Measurements from ENCODE around the gene RREB1. TPM values are rescaled to one million over a fixed set of nuclear protein-coding genes. Genes with fewer than 3 reads are reported as not detected.

The RREB1 gene
- total and polyA plus RNA-seq, 12 donors: 8.0 to 79.5 (median 48.7) TPM

DNA sequence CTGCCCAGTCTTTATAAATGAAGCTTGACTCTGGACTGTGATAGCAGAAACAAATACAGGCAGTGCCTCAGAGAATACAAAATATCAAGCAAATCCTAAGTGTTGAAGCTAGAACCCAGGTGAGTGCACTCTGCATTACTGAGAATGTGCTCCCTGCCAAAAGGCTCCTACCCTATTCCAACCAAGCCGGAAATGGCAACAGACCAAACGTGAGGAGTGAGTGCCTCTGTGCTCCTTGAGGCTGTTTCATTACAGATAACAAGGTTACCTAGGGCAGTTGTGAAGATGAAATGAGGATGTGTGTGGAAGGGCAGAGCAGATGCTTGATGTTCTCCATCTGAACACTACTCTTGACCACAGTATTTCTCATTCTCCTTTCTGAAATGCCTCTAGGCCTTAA, 175.9 kb downstream of the RREB1 start:
- peaks cover 0 to 34% of the 10 kb centered on the region in 2 donors for H3K36me3 ChIP-seq (replicated peaks in 1 of 2)
- DNase-seq: no peak

DNA sequence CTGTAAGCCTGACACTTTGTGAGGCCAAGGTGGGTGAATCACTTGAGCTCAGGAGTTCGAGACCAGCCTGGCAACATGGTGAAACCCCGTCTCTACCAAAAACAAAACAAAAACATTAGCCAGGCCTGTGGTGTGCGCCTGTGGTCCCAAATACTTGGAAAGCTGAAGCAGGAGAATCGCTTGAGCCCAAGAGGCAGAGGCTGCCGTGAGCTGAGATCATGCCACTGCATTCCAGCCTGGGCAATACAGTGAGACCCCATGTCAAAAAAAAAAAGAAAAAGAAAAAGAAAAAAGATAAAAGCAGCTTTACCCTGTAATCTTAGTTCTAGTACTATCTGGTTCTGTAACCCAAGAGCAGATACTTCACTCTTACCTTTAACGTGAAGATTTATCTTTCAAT, 177.7 kb downstream of the RREB1 start:
- Histone ChIP-seq H3K9me3 (replicated peaks in 1 of 3) (no peaks in the 10 kb centered on the region), H3K27me3 (no peaks in the 10 kb centered on the region), H3K4me3 (no peak overlapping the region), H3K4me1 (replicated peaks in 1 of 2) (no peaks in the 10 kb centered on the region), H3K36me3 (replicated peaks in 1 of 2) (peaks cover 0 to 46% of the 10 kb centered on the region in 2 donors), H3K27ac (no peak overlapping the region)
- TF ChIP-seq, protein P1, sequence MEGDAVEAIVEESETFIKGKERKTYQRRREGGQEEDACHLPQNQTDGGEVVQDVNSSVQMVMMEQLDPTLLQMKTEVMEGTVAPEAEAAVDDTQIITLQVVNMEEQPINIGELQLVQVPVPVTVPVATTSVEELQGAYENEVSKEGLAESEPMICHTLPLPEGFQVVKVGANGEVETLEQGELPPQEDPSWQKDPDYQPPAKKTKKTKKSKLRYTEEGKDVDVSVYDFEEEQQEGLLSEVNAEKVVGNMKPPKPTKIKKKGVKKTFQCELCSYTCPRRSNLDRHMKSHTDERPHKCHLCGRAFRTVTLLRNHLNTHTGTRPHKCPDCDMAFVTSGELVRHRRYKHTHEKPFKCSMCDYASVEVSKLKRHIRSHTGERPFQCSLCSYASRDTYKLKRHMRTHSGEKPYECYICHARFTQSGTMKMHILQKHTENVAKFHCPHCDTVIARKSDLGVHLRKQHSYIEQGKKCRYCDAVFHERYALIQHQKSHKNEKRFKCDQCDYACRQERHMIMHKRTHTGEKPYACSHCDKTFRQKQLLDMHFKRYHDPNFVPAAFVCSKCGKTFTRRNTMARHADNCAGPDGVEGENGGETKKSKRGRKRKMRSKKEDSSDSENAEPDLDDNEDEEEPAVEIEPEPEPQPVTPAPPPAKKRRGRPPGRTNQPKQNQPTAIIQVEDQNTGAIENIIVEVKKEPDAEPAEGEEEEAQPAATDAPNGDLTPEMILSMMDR (IDR thresholded peaks at IDR 0.05): no peak
- TF ChIP-seq POLR2A (IDR thresholded peaks at IDR 0.05): no peak
- no peak for DNase-seq
- 93 to 97% (median 96%) methylated on average over 4 to 6 of the region's 6 CpGs for WGBS, 4 donors
- intact Hi-C loops (cut with DNase I): loop anchor here in 1 of 2 donors (10.0 kb wide), 1 partner anchor 329 kb away; no protein-coding TSS in a partner anchor

More for the DNA sequence above, 175.9 kb downstream of the RREB1 start:
- Histone ChIP-seq H3K9me3 (replicated peaks in 1 of 3) (no peaks in the 10 kb centered on the region), H3K27me3 (no peaks in the 10 kb centered on the region), H3K27ac (no peak overlapping the region), H3K4me1 (replicated peaks in 1 of 2) (no peaks in the 10 kb centered on the region), H3K4me3 (no peak overlapping the region)
- WGBS, 4 donors: 77 to 84% (median 79%) methylated on average over 2 of the region's 2 CpGs
- intact Hi-C loops (cut with DNase I): loop anchor here (5.0 to 10.0 kb wide), 2 partner anchors 331 to 334 kb away; no protein-coding TSS in a partner anchor
- no peak for TF ChIP-seq POLR2A (IDR thresholded peaks at IDR 0.05)
- TF ChIP-seq, protein P1 (IDR thresholded peaks at IDR 0.05): no peak

DNA sequence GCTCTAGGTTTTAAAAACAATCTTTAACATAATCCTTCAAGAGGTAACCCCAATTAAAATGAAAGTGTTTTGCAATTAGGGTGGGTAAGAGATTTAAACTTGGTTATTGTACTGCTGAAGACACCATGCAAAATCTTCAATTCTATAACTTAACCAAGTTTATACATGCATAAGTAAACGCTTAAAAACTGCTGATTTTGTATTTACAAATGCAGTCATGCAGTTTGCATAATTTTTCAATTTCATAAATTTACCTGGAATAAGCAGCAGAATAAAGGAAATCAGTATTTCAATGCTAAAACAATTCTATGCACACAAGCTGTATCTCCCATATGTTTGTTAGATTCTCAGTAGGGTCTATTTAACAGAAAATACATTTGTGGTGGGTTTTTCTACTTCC, 182.3 kb downstream of the RREB1 start:
- no peaks in the 10 kb centered on the region for H3K9me3 ChIP-seq (replicated peaks in 1 of 3)
- H3K4me3 ChIP-seq: no peak overlapping the region
- intact Hi-C loops (cut with DNase I): no loop called here
- 89 to 97% (median 92%) methylated on average over 1 of the region's 1 CpG for WGBS, 4 donors
- H3K4me1 ChIP-seq (replicated peaks in 1 of 2): no peaks in the 10 kb centered on the region
- DNase-seq: no peak
- TF ChIP-seq, protein P1 (IDR thresholded peaks at IDR 0.05): no peak
- TF ChIP-seq POLR2A (IDR thresholded peaks at IDR 0.05): no peak
- H3K36me3 ChIP-seq (replicated peaks in 1 of 2): peaks cover 0 to 64% of the 10 kb centered on the region in 2 donors
- H3K27ac ChIP-seq: no peak overlapping the region
- no peaks in the 10 kb centered on the region for H3K27me3 ChIP-seq

DNA sequence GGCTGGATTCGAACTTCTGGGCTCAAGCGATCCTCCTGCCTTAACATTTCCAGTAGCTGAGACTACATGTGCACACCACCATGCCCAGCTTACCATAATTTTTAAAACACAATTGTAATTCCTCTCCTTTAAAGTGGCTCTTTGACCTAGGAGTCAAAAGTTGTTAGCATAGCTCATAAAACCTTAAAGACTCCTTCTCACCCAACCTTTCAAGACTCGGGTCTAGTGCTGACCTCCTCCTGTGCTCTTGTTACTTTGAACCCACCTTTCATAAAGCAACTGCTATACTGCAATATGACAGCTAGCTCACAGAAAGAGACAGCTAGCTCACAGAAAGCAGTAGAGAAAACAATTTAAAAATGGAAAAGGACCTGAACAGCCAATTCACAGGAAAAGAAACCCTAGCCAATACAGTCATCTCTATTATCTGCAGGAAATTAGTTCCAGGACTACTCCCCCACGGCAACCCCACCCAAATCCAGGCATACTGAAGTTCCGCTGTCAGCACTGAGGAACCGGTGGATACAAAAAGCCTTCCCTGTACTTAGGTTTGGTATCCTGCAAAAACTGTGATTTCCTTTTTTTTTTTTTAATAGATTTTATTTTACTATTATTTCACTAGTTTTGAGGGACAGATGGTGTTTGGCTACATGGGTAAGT, 185.0 kb downstream of the RREB1 start:
- no peaks in the 10 kb centered on the region for H3K4me1 ChIP-seq (replicated peaks in 1 of 2)
- WGBS, 4 donors: 77 to 89% (median 87%) methylated on average over 6 of the region's 6 CpGs
- peaks cover 0 to 61% of the 10 kb centered on the region in 2 donors for H3K36me3 ChIP-seq (replicated peaks in 1 of 2)
- no peak for DNase-seq
- intact Hi-C loops (cut with DNase I): no loop called here
- H3K9me3 ChIP-seq (replicated peaks in 1 of 3): no peaks in the 10 kb centered on the region
- H3K4me3 ChIP-seq: no peak overlapping the region
- no peaks in the 10 kb centered on the region for H3K27me3 ChIP-seq
- H3K27ac ChIP-seq: no peak overlapping the region
- TF ChIP-seq, protein P1 (IDR thresholded peaks at IDR 0.05): no peak
- no peak for TF ChIP-seq POLR2A (IDR thresholded peaks at IDR 0.05)

Data from adrenal gland (tissue), 12 donors.